Ovary (tissue), 9 donors: ENCODE results near the gene OR2H1. TPM values are rescaled to one million over a fixed set of nuclear protein-coding genes. Genes with fewer than 3 reads are reported as not detected.

Experiments used
- DNase-seq, 5 donors: peaks; one replicate each; pipeline ENCODE4 v3.0.0-alpha.2; 2019 to 2020
- H3K27ac ChIP-seq, 2 donors: fragments of 200-600 bp; one replicate each; pipeline versions ENCODE4 v1.5.1 to v1.8.0; 2019 to 2022
- H3K27me3 ChIP-seq: fragments of 200-600 bp; one replicate; pipeline ENCODE4 v1.8.0; 2022
- H3K36me3 ChIP-seq: fragments of 200-600 bp; sonication (generic); one replicate; pipeline ENCODE4 v1.5.1; 2019
- H3K4me1 ChIP-seq: one replicate; pipeline ENCODE4 v1.8.1; 2013; ENCODE audit warnings: mild to moderate bottlenecking, moderate library complexity; ENCODE audit not compliant: insufficient read depth
- H3K4me3 ChIP-seq: fragments of 200-600 bp; sonication (generic); one replicate; pipeline ENCODE4 v1.5.1; 2017
- H3K9me3 ChIP-seq, 2 donors: fragments of 200-600 bp in 1 of 2; sonication (generic) in 1 of 2; one replicate each; pipeline versions ENCODE4 v1.5.1 to v1.8.1; 2013 to 2019; ENCODE audit warnings: mild to moderate bottlenecking in 1 of 2, moderate library complexity in 1 of 2
- CTCF ChIP-seq, 3 donors: fragments of 450-650 bp in 2 of 3; fragments of 200-600 bp in 1 of 3; IDR thresholded peaks; one replicate each; pipeline versions ENCODE4 v1.5.1 to v1.8.0; 2016 to 2022; ENCODE audit warnings: antibody characterized with exemption in 3 of 3, mild to moderate bottlenecking in 1 of 3
- EP300 ChIP-seq: sonication (generic); formaldehyde crosslinking; IDR thresholded peaks from one replicate; pipeline ENCODE4 v1.6.1; 2017; ENCODE audit warnings: antibody characterized with exemption
- POLR2A ChIP-seq: fragments of 450-650 bp; IDR thresholded peaks from one replicate; pipeline ENCODE4 v1.6.1; 2017; ENCODE audit warnings: antibody characterized with exemption, mild to moderate bottlenecking, moderate library complexity
- WGBS, 3 donors: extraction: QIAGEN DNeasy Blood & Tissue Kit in 1 of 3; methylation state at CpG; one replicate each; pipeline versions ENCODE4 v1.1.5 to v1.1.7; 2013 to 2017; 5-methylcytosine and 5-hydroxymethylcytosine counted together
- intact Hi-C, 4 donors: fragments of 100-400 bp; cut with DNase I; formaldehyde crosslinking; loops; one replicate each; pipeline versions ENCODE4 v1.11.0 to v1.15.1; 2022 to 2023
- polyA plus RNA-seq, 2 donors: library from polyadenylated mRNA; stranded (reverse); fragments of 200-250 nt in 1 of 2; fragments of 350-450 nt in 1 of 2; fragmentation: Illumina TruSeq in 1 of 2; extraction: RNeasy Lipid Tissue Mini Kit (QIAGEN cat#74804) in 1 of 2; gene quantifications; one replicate each; pipeline ENCODE4 v1.2.3, GENCODE V29; 2013 to 2014
- total RNA-seq, 7 donors: library from RNA; depleted of rRNA in 2 of 7; stranded (reverse); fragments of >200 nt in 2 of 7; fragmentation: NEBNext Ultra II Directional in 3 of 7; extraction: Animal tissue kit (Norgen Biotek cat#: 25700) in 3 of 7; gene quantifications; one replicate each; pipeline versions ENCODE4 v1.1.0 to v1.2.4, GENCODE V29; 2016 to 2023
- donor health status: DM: no; HTN: no; CAD: no; lungs with moderate emphysema.
- donor health status: DM: no; HTN: no; CAD: no.
- donor health status: Bipolar disorder and iron deficiency.
- donor health status: DM: yes; HTN: yes; CAD: no.
- donor health status: DM: no; HTN: no; CAD: no.
- donor health status: DM: yes; HTN: yes; CAD: no.

Gene OR2H1
- total and polyA plus RNA-seq, 9 donors: not detected

GRCh38 chr6:29509711-29510110 is 52.8 kb downstream of the OR2H1 start:
- WGBS, 3 donors: 72 to 73% (median 72%) methylated on average over 9 of the region's 9 CpGs
- no peak overlapping the region for H3K27ac ChIP-seq
- H3K4me3 ChIP-seq: no peak overlapping the region
- no peak for TF ChIP-seq POLR2A
- TF ChIP-seq EP300: no peak
- TF ChIP-seq CTCF (IDR thresholded peaks at IDR 0.05): no peak
- intact Hi-C loops: no loop called here
- no peaks in the 10 kb centered on the region for H3K36me3 ChIP-seq
- H3K9me3 ChIP-seq: no peaks in the 10 kb centered on the region
- no peak for DNase-seq
- no peaks in the 10 kb centered on the region for H3K27me3 ChIP-seq
- no peaks in the 10 kb centered on the region for H3K4me1 ChIP-seq

GRCh38 chr6:29510202-29510601 is 53.2 kb downstream of the OR2H1 start:
- Histone ChIP-seq H3K9me3 (no peaks in the 10 kb centered on the region), H3K4me1 (no peaks in the 10 kb centered on the region), H3K4me3 (no peak overlapping the region), H3K27me3 (no peaks in the 10 kb centered on the region), H3K36me3 (no peaks in the 10 kb centered on the region), H3K27ac (no peak overlapping the region)
- TF ChIP-seq CTCF (IDR thresholded peaks at IDR 0.05) (no peak), EP300 (no peak), POLR2A (no peak)
- WGBS, 3 donors: 18 to 21% (median 18%) methylated on average over 4 of the region's 4 CpGs
- intact Hi-C loops: no loop called here
- DNase-seq: no peak

- no peak overlapping the region for H3K4me3 ChIP-seq
- no peaks in the 10 kb centered on the region for H3K4me1 ChIP-seq
- DNase-seq: no peak
- 69 to 79% (median 72%) methylated on average over 2 of the region's 2 CpGs for WGBS, 3 donors
- H3K36me3 ChIP-seq: no peaks in the 10 kb centered on the region
- no peaks in the 10 kb centered on the region for H3K9me3 ChIP-seq
- intact Hi-C loops: no loop called here
- no peak for TF ChIP-seq CTCF (IDR thresholded peaks at IDR 0.05)
- no peak for TF ChIP-seq EP300
- no peak for TF ChIP-seq POLR2A
- H3K27ac ChIP-seq: no peak overlapping the region
- H3K27me3 ChIP-seq: no peaks in the 10 kb centered on the region
These were observed 53.9 kb downstream of the OR2H1 start for GRCh38 chr6:29510746-29511300.

Other genes with a start within 250 kb of the OR2H1 start
- under 1 TPM in 1 of 7 donors, not detected in 6; 0.34 TPM for gene OR14J1, start 155.5 kb upstream of the OR2H1 start, total RNA-seq
- gene OR14J1, start 155.5 kb upstream of the OR2H1 start, polyA plus RNA-seq: not detected
- not detected for gene OR5V1, start 88.3 kb upstream of the OR2H1 start, total RNA-seq
- not detected for gene OR5V1, start 88.3 kb upstream of the OR2H1 start, polyA plus RNA-seq
- gene OR12D3, start 81.9 kb upstream of the OR2H1 start, total RNA-seq: not detected
- not detected for gene OR12D3, start 81.9 kb upstream of the OR2H1 start, polyA plus RNA-seq
- gene OR12D2, start 61.5 kb upstream of the OR2H1 start, total RNA-seq: under 1 TPM in 1 of 7 donors, not detected in 6; 0.24 TPM
- not detected for gene OR12D2, start 61.5 kb upstream of the OR2H1 start, polyA plus RNA-seq
- not detected for gene OR12D1, start 42.2 kb upstream of the OR2H1 start, total RNA-seq
- not detected for gene OR12D1, start 42.2 kb upstream of the OR2H1 start, polyA plus RNA-seq
- gene OR10C1, start 17.8 kb upstream of the OR2H1 start, total RNA-seq: not detected
- not detected for gene OR10C1, start 17.8 kb upstream of the OR2H1 start, polyA plus RNA-seq
- gene OR11A1, start 84 bp upstream of the OR2H1 start, total RNA-seq: not detected
- not detected for gene OR11A1, start 84 bp upstream of the OR2H1 start, polyA plus RNA-seq
- gene MAS1L, start 30.8 kb downstream of the OR2H1 start, total RNA-seq: not detected
- under 1 TPM in 1 of 2 donors, not detected in 1; 0.15 TPM for gene MAS1L, start 30.8 kb downstream of the OR2H1 start, polyA plus RNA-seq
- under 1 TPM in 6 of 7 donors, not detected in 1; 0.22 to 0.60 (median 0.34) TPM for gene UBD, start 102.6 kb downstream of the OR2H1 start, total RNA-seq
- 1 to 10 TPM in 1 of 2 donors, not detected in 1; 4.2 TPM for gene UBD, start 102.6 kb downstream of the OR2H1 start, polyA plus RNA-seq
- not detected for gene OR2H2, start 128.0 kb downstream of the OR2H1 start, total RNA-seq
- not detected for gene OR2H2, start 128.0 kb downstream of the OR2H1 start, polyA plus RNA-seq
- 10 to 100 TPM; 23.0 to 80.0 (median 58.0) TPM for gene GABBR1, start 176.0 kb downstream of the OR2H1 start, total RNA-seq
- gene GABBR1, start 176.0 kb downstream of the OR2H1 start, polyA plus RNA-seq: 10 to 100 TPM; 41.3 to 48.5 TPM
- under 1 TPM in 1 of 7 donors, not detected in 6; 0.13 TPM for gene MOG, start 199.9 kb downstream of the OR2H1 start, total RNA-seq
- gene MOG, start 199.9 kb downstream of the OR2H1 start, polyA plus RNA-seq: under 1 TPM in 1 of 2 donors, not detected in 1; 0.05 TPM
- under 1 TPM in 2 of 7 donors, not detected in 5; 0.24 to 0.25 TPM for gene ZFP57, start 224.0 kb downstream of the OR2H1 start, total RNA-seq
- under 1 TPM in 1 of 2 donors, not detected in 1; 0.13 TPM for gene ZFP57, start 224.0 kb downstream of the OR2H1 start, polyA plus RNA-seq